ENCODE results near the gene PTOV1. TPM values are rescaled to one million over a fixed set of nuclear protein-coding genes. Genes with fewer than 3 reads are reported as not detected.

Gene PTOV1
- total RNA-seq, 2 experiments from 2014 or later = 78.8 to 94.3 TPM

DNA sequence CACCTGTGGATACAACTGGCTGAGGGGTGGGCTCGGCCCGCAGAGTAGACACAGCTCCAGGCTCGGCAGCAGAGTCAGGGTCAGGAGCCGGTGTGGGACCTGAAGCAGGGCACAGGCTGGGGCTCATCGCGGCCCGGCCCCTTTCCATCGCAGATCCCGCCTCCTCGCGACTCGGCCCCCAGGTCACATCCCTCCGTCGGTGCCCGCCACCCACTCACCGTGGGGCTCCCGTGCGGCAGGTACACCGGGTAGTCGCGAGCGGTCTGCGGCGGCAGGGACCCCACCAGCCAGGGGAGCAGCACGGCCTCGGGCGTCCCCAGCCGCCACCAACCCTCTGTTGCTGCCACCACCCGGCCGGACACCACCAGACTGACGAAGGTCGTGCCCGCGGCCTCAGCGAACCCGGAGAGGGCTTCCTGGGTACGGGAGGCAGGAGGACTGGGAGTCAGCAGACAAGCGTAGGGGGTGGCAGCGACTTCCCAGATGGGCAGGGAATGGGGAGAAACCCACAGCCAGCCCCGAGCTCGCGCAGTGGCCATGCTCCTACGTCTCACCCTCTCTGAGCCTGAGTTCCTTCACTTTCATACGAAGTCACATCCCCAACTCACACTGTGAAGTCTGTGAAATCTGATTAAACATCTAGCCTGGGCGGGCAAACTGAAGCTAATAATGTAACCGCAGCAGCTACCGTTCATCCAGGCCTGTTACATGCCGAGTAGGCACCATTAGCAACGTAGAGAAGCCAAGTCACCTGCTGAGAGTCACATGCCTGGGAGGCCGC lies 41.6 kb upstream of the PTOV1 start:
- ATAC-seq (peak; percentile 23), DNase-seq (peak; percentile 36)
- H3K4me1 Mint-ChIP-seq (ENCODE audit: low read depth) = peaks cover 57% of the 10 kb centered on the region
- POLR2A ChIA-PET = interaction anchor here (1.0 to 1.2 kb wide), 3 partner anchors 9 to 11 kb away, joined by 3 to 5 read pairs (median 3); partner anchors contain the start of gene MED25
- no peaks in the 10 kb centered on the region for H3K9me3 Mint-ChIP-seq (ENCODE audit: insufficient read depth)
- peak overlapping the region; percentile 72 for H3K27ac Mint-ChIP-seq
- H3K4me3 Mint-ChIP-seq = peak overlapping the region; percentile 71
- peaks cover 27% of the 10 kb centered on the region for H3K36me3 Mint-ChIP-seq (ENCODE audit: low read depth)
- CTCF ChIA-PET = interaction anchor here (0.9 to 1.0 kb wide), 2 partner anchors 92 to 133 kb away, joined by 4 read pairs; partner anchors contain the start of gene PRMT1
- H3K27me3 Mint-ChIP-seq (ENCODE audit: low read depth) = no peaks in the 10 kb centered on the region

GRCh38 chr19:49809941-49810389 lies 41.0 kb upstream of the PTOV1 start:
- ChIA-PET CTCF (interaction anchor here (0.9 to 1.0 kb wide), 2 partner anchors 92 to 133 kb away, joined by 4 read pairs; partner anchors contain the start of gene PRMT1), POLR2A (interaction anchor here (1.0 to 1.2 kb wide), 3 partner anchors 8 to 11 kb away, joined by 3 to 5 read pairs (median 3); partner anchors contain the start of gene MED25)
- peak overlapping the region; percentile 72 for H3K27ac Mint-ChIP-seq
- no peak for ATAC-seq
- no peaks in the 10 kb centered on the region for H3K27me3 Mint-ChIP-seq (ENCODE audit: low read depth)
- H3K9me3 Mint-ChIP-seq (ENCODE audit: insufficient read depth) = no peaks in the 10 kb centered on the region
- H3K4me1 Mint-ChIP-seq (ENCODE audit: low read depth) = peaks cover 58% of the 10 kb centered on the region
- DNase-seq = no peak
- peaks cover 27% of the 10 kb centered on the region for H3K36me3 Mint-ChIP-seq (ENCODE audit: low read depth)
- H3K4me3 Mint-ChIP-seq = peak overlapping the region; percentile 16

DNA sequence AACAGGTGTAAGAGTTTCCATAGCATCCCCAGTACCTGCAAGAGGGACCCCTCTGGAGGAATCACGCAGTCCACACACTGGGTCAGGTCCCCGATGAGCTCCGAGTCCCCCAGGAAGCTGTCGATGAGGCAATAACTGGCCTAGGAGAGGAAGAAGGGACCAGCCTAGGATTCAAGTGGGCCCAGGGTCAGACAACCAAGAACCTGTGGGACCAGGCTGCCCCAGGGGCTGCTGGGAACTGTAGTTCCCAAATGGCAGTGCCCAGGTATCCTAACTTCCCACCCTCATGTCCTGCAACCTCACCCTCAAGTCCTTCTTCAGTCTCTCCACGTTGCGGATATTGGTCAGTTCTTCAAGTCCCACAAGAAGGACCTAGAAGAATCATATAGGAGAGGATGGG lies 39.6 kb upstream of the PTOV1 start:
- DNase-seq (no peak), ATAC-seq (no peak)
- H3K9me3 Mint-ChIP-seq (ENCODE audit: insufficient read depth) = no peaks in the 10 kb centered on the region
- peaks cover 22% of the 10 kb centered on the region for H3K36me3 Mint-ChIP-seq (ENCODE audit: low read depth)
- H3K27ac Mint-ChIP-seq = no peak overlapping the region
- CTCF ChIA-PET = no interaction called here
- no peak overlapping the region for H3K4me3 Mint-ChIP-seq
- POLR2A ChIA-PET = no interaction called here
- H3K27me3 Mint-ChIP-seq (ENCODE audit: low read depth) = no peaks in the 10 kb centered on the region
- peaks cover 54% of the 10 kb centered on the region for H3K4me1 Mint-ChIP-seq (ENCODE audit: low read depth)

- ATAC-seq (no peak), DNase-seq (no peak)
- H3K4me1 Mint-ChIP-seq (ENCODE audit: low read depth) = peaks cover 51% of the 10 kb centered on the region
- H3K9me3 Mint-ChIP-seq (ENCODE audit: insufficient read depth) = no peaks in the 10 kb centered on the region
- POLR2A ChIA-PET = interaction anchor here (1.6 to 1.8 kb wide), 2 partner anchors 38 to 64 kb away, joined by 4 to 6 read pairs; partner anchors contain the start of gene PTOV1
- H3K27ac Mint-ChIP-seq = peak overlapping the region; percentile 95
- peaks cover 13% of the 10 kb centered on the region for H3K36me3 Mint-ChIP-seq (ENCODE audit: low read depth)
- CTCF ChIA-PET = interaction anchor here (0.8 to 2.2 kb wide), 4 partner anchors 36 to 95 kb away, joined by 3 to 7 read pairs (median 4); no protein-coding TSS in a partner anchor
- H3K27me3 Mint-ChIP-seq (ENCODE audit: low read depth) = peaks cover 2% of the 10 kb centered on the region
- H3K4me3 Mint-ChIP-seq = peak overlapping the region; percentile 89
These were observed 38.4 kb upstream of the PTOV1 start for GRCh38 chr19:49812452-49812996.

- Mint-ChIP-seq H3K4me3 (peak within 1 kb of the TSS; percentile 89), H3K27ac (peak within 1 kb of the TSS; percentile 95), H3K9me3 (ENCODE audit: insufficient read depth) (no peaks in the 10 kb centered on the region), H3K4me1 (ENCODE audit: low read depth) (peaks cover 44% of the 10 kb centered on the region), H3K27me3 (ENCODE audit: low read depth) (peaks cover 2% of the 10 kb centered on the region), H3K36me3 (ENCODE audit: low read depth) (peaks cover 7% of the 10 kb centered on the region)
- POLR2A ChIA-PET = interaction anchor here (0.7 to 1.8 kb wide), 4 partner anchors 37 to 64 kb away, joined by 3 to 9 read pairs (median 5); partner anchors contain the start of genes AKT1S1, PTOV1 and TBC1D17
- ATAC-seq = peak; percentile 70
- peak; percentile 97 for DNase-seq
- CTCF ChIA-PET = interaction anchor here (0.8 to 2.2 kb wide), 7 partner anchors 35 to 1018 kb away, joined by 3 to 7 read pairs (median 3); no protein-coding TSS in a partner anchor
These were observed 37.7 kb upstream of the PTOV1 start, which contains the start of gene FUZ for GRCh38 chr19:49812997-49813861. FUZ (minus strand) TSS chr19:49813292; CDS start chr19:49813106, 186 bp downstream.

- Mint-ChIP-seq H3K9me3 (ENCODE audit: insufficient read depth) (no peaks in the 10 kb centered on the region), H3K4me3 (peak overlapping the region; percentile 27), H3K4me1 (ENCODE audit: low read depth) (peaks cover 39% of the 10 kb centered on the region), H3K27ac (no peak overlapping the region), H3K36me3 (ENCODE audit: low read depth) (peaks cover 7% of the 10 kb centered on the region), H3K27me3 (ENCODE audit: low read depth) (peaks cover 2% of the 10 kb centered on the region)
- ChIA-PET CTCF (interaction anchor here (0.9 to 1.0 kb wide), 2 partner anchors 55 to 1018 kb away, joined by 3 read pairs; no protein-coding TSS in a partner anchor), POLR2A (interaction anchor here (1.1 to 1.6 kb wide), 2 partner anchors 37 to 55 kb away, joined by 6 to 9 read pairs; partner anchors contain the start of gene PTOV1)
- DNase-seq (no peak), ATAC-seq (no peak)
These were observed 36.9 kb upstream of the PTOV1 start for GRCh38 chr19:49814010-49814409.

- no peak overlapping the region for H3K4me3 Mint-ChIP-seq
- DNase-seq (no peak), ATAC-seq (no peak)
- peaks cover 14% of the 10 kb centered on the region for H3K36me3 Mint-ChIP-seq (ENCODE audit: low read depth)
- no peak overlapping the region for H3K27ac Mint-ChIP-seq
- CTCF ChIA-PET = no interaction called here
- no peaks in the 10 kb centered on the region for H3K9me3 Mint-ChIP-seq (ENCODE audit: insufficient read depth)
- peaks cover 2% of the 10 kb centered on the region for H3K27me3 Mint-ChIP-seq (ENCODE audit: low read depth)
- H3K4me1 Mint-ChIP-seq (ENCODE audit: low read depth) = peaks cover 40% of the 10 kb centered on the region
- POLR2A ChIA-PET = no interaction called here
These were observed 34.4 kb upstream of the PTOV1 start for GRCh38 chr19:49816590-49816989.

GRCh38 chr19:49817964-49818648 lies 32.9 kb upstream of the PTOV1 start, which contains the start of gene MED25:
MED25 (plus strand) TSS chr19:49818289; CDS start chr19:49818342, 53 bp downstream.
- CTCF ChIA-PET = interaction anchor here (0.9 to 1.8 kb wide), 2 partner anchors 31 to 32 kb away, joined by 3 to 6 read pairs; partner anchors contain the start of gene PTOV1
- Mint-ChIP-seq H3K27me3 (ENCODE audit: low read depth) (peaks cover 2% of the 10 kb centered on the region), H3K9me3 (ENCODE audit: insufficient read depth) (no peaks in the 10 kb centered on the region), H3K27ac (peak within 1 kb of the TSS; percentile 96), H3K36me3 (ENCODE audit: low read depth) (peaks cover 17% of the 10 kb centered on the region), H3K4me3 (peak within 1 kb of the TSS; percentile 88), H3K4me1 (ENCODE audit: low read depth) (peaks cover 28% of the 10 kb centered on the region)
- ATAC-seq (peak; percentile 62), DNase-seq (peak; percentile 88)
- POLR2A ChIA-PET = interaction anchor here (0.7 to 1.9 kb wide), 5 partner anchors 8 to 101 kb away, joined by 3 to 12 read pairs (median 3); partner anchors contain the start of gene PTOV1

DNA sequence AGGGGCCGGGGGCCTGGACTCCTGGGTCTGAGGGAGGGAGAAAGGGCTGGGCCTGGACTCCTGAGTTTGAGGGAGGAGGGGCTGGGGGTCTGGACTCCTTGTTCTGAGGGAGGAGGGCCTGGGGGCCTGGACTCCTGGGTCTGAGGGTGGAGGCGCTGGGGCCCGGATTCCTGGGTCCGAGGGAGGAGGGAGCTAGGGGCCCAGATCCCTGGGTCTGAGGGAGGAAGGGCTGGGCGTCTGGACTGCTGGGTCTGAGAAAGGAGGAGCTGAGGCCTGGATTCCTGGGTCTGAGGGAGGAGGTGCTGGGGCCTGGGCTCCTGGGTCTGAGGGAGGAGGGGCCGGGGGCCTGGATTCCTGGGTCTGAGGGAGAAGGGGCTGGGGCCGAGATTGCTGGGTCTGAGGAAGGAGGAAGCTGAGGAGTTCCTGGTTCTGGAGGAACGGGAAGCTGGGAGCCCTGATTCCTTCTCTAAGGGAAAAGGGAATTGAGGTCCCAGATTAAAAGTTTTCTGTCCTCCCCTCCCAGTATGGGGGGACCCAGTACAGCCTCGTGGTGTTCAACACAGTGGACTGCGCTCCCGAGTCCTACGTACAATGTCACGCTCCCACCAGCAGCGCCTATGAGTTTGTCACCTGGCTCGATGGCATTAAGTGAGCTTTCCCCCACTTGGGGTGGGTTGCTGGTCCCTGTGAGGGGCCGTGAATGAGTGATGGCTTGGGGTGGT lies 32.1 kb upstream of the PTOV1 start:
- H3K27me3 Mint-ChIP-seq (ENCODE audit: low read depth) = peaks cover 2% of the 10 kb centered on the region
- POLR2A ChIA-PET = interaction anchor here (0.6 to 1.9 kb wide), 8 partner anchors 9 to 1606 kb away, joined by 3 to 12 read pairs (median 3); no protein-coding TSS in a partner anchor
- H3K27ac Mint-ChIP-seq = peak overlapping the region; percentile 96
- DNase-seq = no peak
- H3K9me3 Mint-ChIP-seq (ENCODE audit: insufficient read depth) = no peaks in the 10 kb centered on the region
- ATAC-seq = no peak
- peaks cover 20% of the 10 kb centered on the region for H3K36me3 Mint-ChIP-seq (ENCODE audit: low read depth)
- peaks cover 24% of the 10 kb centered on the region for H3K4me1 Mint-ChIP-seq (ENCODE audit: low read depth)
- peak overlapping the region; percentile 88 for H3K4me3 Mint-ChIP-seq
- CTCF ChIA-PET = interaction anchor here (1.8 kb wide), 1 partner anchor 32 kb away, joined by 6 read pairs; the partner anchor contains the start of gene PTOV1
